ENCODE measurements around the gene SLC38A1.
A peak's percentile ranks its signal among the peaks of the same experiment; 100 is the strongest.

SLC38A1 gene

DNA sequence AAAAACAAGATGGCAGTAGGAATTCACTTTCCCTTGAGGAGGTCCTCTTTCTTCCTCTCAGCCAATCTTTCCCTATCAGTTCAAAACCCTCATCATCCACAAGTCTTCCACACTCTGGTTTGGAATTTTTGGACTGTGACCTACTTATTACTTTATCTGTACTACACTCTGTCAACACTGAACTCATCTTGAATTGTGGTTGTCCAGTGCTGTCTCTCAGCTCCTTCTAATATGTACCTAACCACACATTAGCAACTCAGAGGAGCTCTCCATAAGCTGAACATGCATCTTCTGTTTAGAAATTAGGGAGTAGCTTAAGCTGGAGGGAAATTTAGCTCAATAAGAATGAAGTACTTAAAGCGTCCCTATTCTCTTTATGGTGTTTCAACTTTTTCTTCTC is 34.8 kb downstream of the SLC38A1 start:
- DNase-seq (ENCODE audit: low read depth) = no peak
- H3K4me3 ChIP-seq (ENCODE audit: control insufficient read depth, low read depth, low read length) = no peak overlapping the region
- TF ChIP-seq, protein P1, sequence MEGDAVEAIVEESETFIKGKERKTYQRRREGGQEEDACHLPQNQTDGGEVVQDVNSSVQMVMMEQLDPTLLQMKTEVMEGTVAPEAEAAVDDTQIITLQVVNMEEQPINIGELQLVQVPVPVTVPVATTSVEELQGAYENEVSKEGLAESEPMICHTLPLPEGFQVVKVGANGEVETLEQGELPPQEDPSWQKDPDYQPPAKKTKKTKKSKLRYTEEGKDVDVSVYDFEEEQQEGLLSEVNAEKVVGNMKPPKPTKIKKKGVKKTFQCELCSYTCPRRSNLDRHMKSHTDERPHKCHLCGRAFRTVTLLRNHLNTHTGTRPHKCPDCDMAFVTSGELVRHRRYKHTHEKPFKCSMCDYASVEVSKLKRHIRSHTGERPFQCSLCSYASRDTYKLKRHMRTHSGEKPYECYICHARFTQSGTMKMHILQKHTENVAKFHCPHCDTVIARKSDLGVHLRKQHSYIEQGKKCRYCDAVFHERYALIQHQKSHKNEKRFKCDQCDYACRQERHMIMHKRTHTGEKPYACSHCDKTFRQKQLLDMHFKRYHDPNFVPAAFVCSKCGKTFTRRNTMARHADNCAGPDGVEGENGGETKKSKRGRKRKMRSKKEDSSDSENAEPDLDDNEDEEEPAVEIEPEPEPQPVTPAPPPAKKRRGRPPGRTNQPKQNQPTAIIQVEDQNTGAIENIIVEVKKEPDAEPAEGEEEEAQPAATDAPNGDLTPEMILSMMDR (conservative IDR thresholded peaks at IDR 0.05; ENCODE audit: control insufficient read depth, insufficient read depth, low read depth, low read length) = no peak

DNA sequence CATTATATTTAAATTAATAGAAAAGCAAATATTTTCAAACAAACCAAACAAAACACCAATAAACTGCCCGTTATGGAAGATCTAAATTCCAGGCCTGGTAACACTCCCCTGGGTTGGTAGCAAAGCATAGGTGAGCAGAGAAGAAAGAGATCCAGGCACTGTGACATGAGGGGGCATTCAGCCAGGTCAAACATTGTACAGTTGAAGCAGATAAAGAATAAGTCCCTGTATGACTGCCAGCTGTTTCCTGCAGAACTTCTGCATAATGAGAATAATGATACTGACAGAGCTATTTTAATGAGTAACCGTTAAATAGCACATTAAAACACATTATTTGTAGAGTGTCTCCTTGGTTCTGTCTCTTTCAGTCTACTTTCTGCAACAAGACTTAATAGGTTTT is 35.4 kb downstream of the SLC38A1 start:
- H3K4me3 ChIP-seq (ENCODE audit: control insufficient read depth, low read depth, low read length) = no peak overlapping the region
- no peak for DNase-seq (ENCODE audit: low read depth)
- TF ChIP-seq, protein P1 (conservative IDR thresholded peaks at IDR 0.05; ENCODE audit: control insufficient read depth, insufficient read depth, low read depth, low read length) = no peak

DNA sequence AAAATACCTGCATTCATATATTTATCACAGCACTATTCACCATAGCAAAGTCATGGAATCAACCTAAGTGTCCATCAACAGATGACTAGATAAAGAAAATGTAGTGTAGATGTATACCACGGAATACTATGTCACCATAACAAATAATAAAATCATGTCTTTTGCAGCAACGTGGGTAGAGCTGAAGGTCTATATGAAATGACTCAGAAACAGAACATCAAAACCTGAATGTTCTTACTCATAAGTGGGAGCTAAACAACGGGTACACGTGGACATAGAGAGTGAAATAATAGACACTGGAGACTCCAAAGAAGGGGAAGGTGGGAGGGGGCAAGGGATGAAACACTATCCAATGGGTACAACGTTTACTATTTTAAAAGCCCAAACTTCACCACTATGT is 37.9 kb downstream of the SLC38A1 start:
- no peak for DNase-seq (ENCODE audit: low read depth)
- TF ChIP-seq, protein P1 (conservative IDR thresholded peaks at IDR 0.05; ENCODE audit: control insufficient read depth, insufficient read depth, low read depth, low read length) = no peak
- no peak overlapping the region for H3K4me3 ChIP-seq (ENCODE audit: control insufficient read depth, low read depth, low read length)

DNA sequence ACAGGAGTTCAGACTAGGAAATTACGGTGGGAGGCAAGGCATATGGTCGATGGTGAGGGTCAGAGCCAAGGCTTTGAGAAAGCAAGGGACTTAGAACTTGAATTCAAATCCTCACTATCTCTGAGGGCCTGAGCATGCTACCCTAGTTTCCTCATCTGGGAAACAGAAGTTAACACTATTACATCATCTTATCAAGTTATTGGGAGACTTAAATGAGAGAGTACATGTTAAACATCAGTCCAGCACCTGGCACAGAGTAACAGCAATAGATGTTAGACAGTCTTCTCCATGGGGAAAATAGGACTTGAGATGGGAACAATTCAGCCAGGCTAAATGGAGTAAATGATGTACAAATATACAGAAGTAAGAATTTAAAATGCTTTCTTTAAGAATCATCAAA is 38.5 kb downstream of the SLC38A1 start:
- TF ChIP-seq, protein P1 (conservative IDR thresholded peaks at IDR 0.05; ENCODE audit: control insufficient read depth, insufficient read depth, low read depth, low read length) = no peak
- DNase-seq (ENCODE audit: low read depth) = no peak
- no peak overlapping the region for H3K4me3 ChIP-seq (ENCODE audit: control insufficient read depth, low read depth, low read length)

DNA sequence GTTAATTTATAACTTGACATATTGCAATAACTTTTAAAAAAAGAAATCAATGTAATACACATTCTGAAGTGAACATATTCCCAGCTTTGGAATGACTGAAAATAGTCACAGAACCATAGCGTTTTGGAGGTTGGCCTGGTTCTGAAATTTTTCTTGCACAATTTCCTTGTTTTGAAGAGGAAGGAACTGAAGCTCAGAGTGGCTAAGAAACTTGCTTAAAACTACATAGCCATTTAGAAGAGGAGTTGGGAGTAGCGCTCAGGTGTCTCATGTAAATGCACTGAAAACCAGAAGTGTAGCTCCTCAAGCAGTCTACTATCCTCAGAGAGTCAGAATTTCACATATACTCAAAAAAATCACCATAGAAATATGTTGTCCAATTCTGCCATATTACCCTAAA is 41.2 kb downstream of the SLC38A1 start:
- no peak for DNase-seq (ENCODE audit: low read depth)
- TF ChIP-seq, protein P1 (conservative IDR thresholded peaks at IDR 0.05; ENCODE audit: control insufficient read depth, insufficient read depth, low read depth, low read length) = no peak
- no peak overlapping the region for H3K4me3 ChIP-seq (ENCODE audit: control insufficient read depth, low read depth, low read length)

DNA sequence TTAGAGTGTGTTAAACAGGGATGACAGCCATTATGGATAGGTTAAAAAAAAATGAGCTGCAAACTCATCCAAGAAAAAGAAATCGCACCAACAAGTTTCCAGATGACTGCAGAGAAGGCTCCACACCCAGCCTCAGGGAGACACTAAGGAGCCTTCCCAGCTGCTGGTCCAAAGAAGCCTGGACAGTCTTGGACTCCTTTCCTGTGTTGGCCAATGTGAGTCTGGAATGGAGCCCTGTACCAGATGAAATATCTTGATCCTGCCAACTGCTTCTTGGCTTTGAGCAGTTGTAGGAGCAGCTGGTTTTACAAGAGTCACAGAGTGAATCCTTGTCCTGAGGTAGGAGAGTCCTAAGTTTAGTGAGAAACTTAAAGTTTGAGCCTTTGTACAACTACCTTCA is 44.5 kb downstream of the SLC38A1 start:
- TF ChIP-seq, protein P1 (conservative IDR thresholded peaks at IDR 0.05; ENCODE audit: control insufficient read depth, insufficient read depth, low read depth, low read length) = no peak
- no peak overlapping the region for H3K4me3 ChIP-seq (ENCODE audit: control insufficient read depth, low read depth, low read length)
- DNase-seq (ENCODE audit: low read depth) = peak; percentile 85

DNA sequence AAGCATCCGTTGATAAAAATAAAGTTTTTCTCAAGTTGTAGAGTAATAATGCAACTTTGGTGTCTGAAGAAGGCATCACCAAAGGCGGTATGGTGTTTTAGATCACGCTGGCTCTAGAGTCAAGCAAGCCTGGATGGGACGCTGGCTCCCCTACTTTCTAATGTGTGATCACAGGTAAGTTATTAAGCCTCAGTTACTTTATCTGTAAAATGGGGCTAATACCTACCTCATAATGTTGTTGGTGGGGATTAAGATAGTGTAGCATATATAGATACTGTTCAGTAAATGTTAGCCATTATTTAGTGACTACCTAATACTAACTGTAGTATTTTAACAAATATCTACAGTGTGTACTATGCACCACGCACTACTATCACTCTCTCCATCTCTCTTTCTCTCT is 45.8 kb downstream of the SLC38A1 start:
- no peak for DNase-seq (ENCODE audit: low read depth)
- no peak overlapping the region for H3K4me3 ChIP-seq (ENCODE audit: control insufficient read depth, low read depth, low read length)
- TF ChIP-seq, protein P1 (conservative IDR thresholded peaks at IDR 0.05; ENCODE audit: control insufficient read depth, insufficient read depth, low read depth, low read length) = no peak
